HCT116 (cell line): ENCODE data around the gene NAA15. TPM values are rescaled to one million over a fixed set of nuclear protein-coding genes. Genes with fewer than 3 reads are reported as not detected.

Experiments used
- ATAC-seq: fragments of 200-7000 bp; cut with Tn5 transposase; 2 replicates; pipeline ENCODE4 v1.9.1; 2020; ENCODE audit warnings: mild to moderate bottlenecking, moderate library complexity
- BruUV-seq: library from RNA; stranded (reverse); fragments of 400-500 nt; replicated peaks from 2 replicates; lab custom pipeline; 2021; lab: Mats Ljungman, UMichigan
- CTCF ChIA-PET: fragments of 300-600 bp; sonication (Branson Sonifier 250); formaldehyde crosslinking; loops from one replicate; lab custom pipeline; 2021; ENCODE audit warnings: antibody characterized with exemption; lab: Charles Lee
- POLR2A ChIA-PET: fragments of 300-600, 350-600 bp; sonication (Branson Sonifier 250); formaldehyde crosslinking; loops from one replicate; lab custom pipeline; 2021; ENCODE audit warnings: antibody characterized with exemption; lab: Charles Lee
- RAD21 ChIA-PET, 2 experiments: fragments of 300-600 bp; sonication (Branson Sonifier 250); formaldehyde crosslinking; loops; one replicate each; lab custom pipeline; 2023; ENCODE audit warnings: low total read pairs in 2 of 2; ENCODE audit not compliant: uncharacterized antibody in 2 of 2, unreplicated experiment in 2 of 2, low non-redundant PET in 1 of 2; lab: Charles Lee
- DNase-seq: peaks from one replicate; pipeline ENCODE4 v3.0.0-alpha.2; 2010; ENCODE audit warnings: low read depth, low spot score
- H2AFZ ChIP-seq: fragments of 200-600 bp; shearing (Covaris generic), sonication (generic); 2 replicates; pipeline ENCODE4 v1.6.1; 2017; ENCODE audit warnings: low read depth, mixed run types, mixed read lengths, antibody characterized with exemption, low read length; ENCODE audit not compliant: poor library complexity, severe bottlenecking
- H3K27ac ChIP-seq: 2 replicates; pipeline ENCODE4 v1.5.1; 2012; ENCODE audit warnings: low read depth, low read length
- H3K27me3 ChIP-seq: fragments of 200-600 bp; sonication (generic); 2 replicates; pipeline ENCODE4 v1.6.1; 2016; ENCODE audit warnings: mixed run types, low read length, mixed read lengths; ENCODE audit not compliant: insufficient read depth
- H3K36me3 ChIP-seq, 2 experiments: fragments of 200-500 bp in 1 of 2; fragments of 200-600 bp in 1 of 2; sonication (Bioruptor generic) in 1 of 2; sonication (generic) in 1 of 2; 2 replicates each; pipeline versions ENCODE4 v1.5.1 to v1.6.1; 2014 to 2016; ENCODE audit warnings: low read length in 2 of 2, inconsistent platforms in 1 of 2, mixed read lengths in 1 of 2, mixed run types in 1 of 2; ENCODE audit not compliant: insufficient read depth in 2 of 2, control insufficient read depth in 1 of 2
- H3K4me1 ChIP-seq, 2 experiments: fragments of 200-600 bp in 1 of 2; sonication (generic) in 1 of 2; 2 replicates each; pipeline versions ENCODE4 v1.5.1 to v1.6.1; 2012 to 2017; ENCODE audit warnings: low read length in 2 of 2, inconsistent platforms in 1 of 2, mild to moderate bottlenecking in 1 of 2, mixed read lengths in 1 of 2, mixed run types in 1 of 2, moderate library complexity in 1 of 2; ENCODE audit not compliant: insufficient read depth in 2 of 2, control insufficient read depth in 1 of 2
- H3K4me2 ChIP-seq: fragments of 200-600 bp; sonication (generic); 2 replicates; pipeline ENCODE4 v1.6.1; 2017; ENCODE audit warnings: mixed run types, low read length, mixed read lengths
- H3K4me3 ChIP-seq, 2 experiments: fragments of 200-600 bp in 1 of 2; sonication (generic) in 1 of 2; replicated peaks in 1 of 2; 2 replicates each; pipeline ENCODE4 v1.5.1; 2011 to 2016; ENCODE audit warnings: low read length in 2 of 2, control low read depth in 1 of 2, low read depth in 1 of 2, mild to moderate bottlenecking in 1 of 2, mixed read lengths in 1 of 2, mixed run types in 1 of 2
- H3K79me2 ChIP-seq: fragments of 200-600 bp; sonication (generic); 2 replicates; pipeline ENCODE4 v1.6.1; 2017; ENCODE audit warnings: mild to moderate bottlenecking, mixed run types, low read length, moderate library complexity, mixed read lengths; ENCODE audit not compliant: insufficient read depth
- H3K9ac ChIP-seq: fragments of 200-600 bp; sonication (generic); 2 replicates; pipeline ENCODE4 v1.6.1; 2016; ENCODE audit warnings: low read length, mixed read lengths
- H3K9me2 ChIP-seq: fragments of 200-600 bp; sonication (generic), shearing (Covaris generic); 2 replicates; pipeline ENCODE4 v1.6.1; 2017; ENCODE audit warnings: mixed run types, mild to moderate bottlenecking, moderate library complexity; ENCODE audit not compliant: insufficient read depth
- H3K9me3 ChIP-seq, 2 experiments: fragments of 200-500 bp in 1 of 2; fragments of 200-600 bp in 1 of 2; sonication (Bioruptor generic) in 1 of 2; sonication (generic) in 1 of 2; 2 replicates each; pipeline ENCODE4 v1.6.1; 2014 to 2017; ENCODE audit warnings: low read length in 2 of 2, mixed read lengths in 2 of 2, inconsistent platforms in 1 of 2, low read depth in 1 of 2, mild to moderate bottlenecking in 1 of 2, mixed run types in 1 of 2, moderate library complexity in 1 of 2; ENCODE audit not compliant: control insufficient read depth in 1 of 2, insufficient read depth in 1 of 2
- H4K20me1 ChIP-seq: fragments of 200-600 bp; sonication (generic), shearing (Covaris generic); 2 replicates; pipeline ENCODE4 v1.6.1; 2017; ENCODE audit warnings: mixed run types, mild to moderate bottlenecking, moderate library complexity; ENCODE audit not compliant: insufficient read depth
- ATF3 ChIP-seq: IDR thresholded peaks from 2 replicates; pipeline ENCODE4 v1.6.1; 2012
- CEBPB ChIP-seq: IDR thresholded peaks from 2 replicates; pipeline ENCODE4 v1.6.1; 2012; ENCODE audit warnings: low read depth
- EGR1 ChIP-seq: IDR thresholded peaks from 2 replicates; pipeline ENCODE4 v1.6.1; 2012; ENCODE audit warnings: low read depth
- EZH2 ChIP-seq: fragments of 200-600 bp; sonication (generic); IDR thresholded peaks from 2 replicates; pipeline ENCODE4 v1.6.1; 2017; ENCODE audit warnings: antibody characterized with exemption, mixed run types
- EZH2phosphoT487 ChIP-seq: fragments of 200-600 bp; IDR thresholded peaks from 2 replicates; pipeline ENCODE4 v1.6.1; 2018; ENCODE audit warnings: antibody characterized with exemption, borderline replicate concordance
- JUND ChIP-seq: IDR thresholded peaks from 2 replicates; pipeline ENCODE4 v1.6.1; 2012
- MAX ChIP-seq: IDR thresholded peaks from 2 replicates; pipeline ENCODE4 v1.6.1; 2012
- POLR2AphosphoS5 ChIP-seq: IDR thresholded peaks from 2 replicates; pipeline ENCODE4 v1.6.1; 2011; ENCODE audit warnings: mild to moderate bottlenecking, low read depth, low read length, moderate library complexity
- RAD21 ChIP-seq: IDR thresholded peaks from 2 replicates; pipeline ENCODE4 v1.6.1; 2012; ENCODE audit warnings: low read depth, mild to moderate bottlenecking
- SIN3A ChIP-seq: IDR thresholded peaks from 2 replicates; pipeline ENCODE4 v1.6.1; 2012; ENCODE audit warnings: low read depth
- SP1 ChIP-seq: IDR thresholded peaks from 2 replicates; pipeline ENCODE4 v1.6.1; 2012; ENCODE audit warnings: low read depth
- SRF ChIP-seq: IDR thresholded peaks from 2 replicates; pipeline ENCODE4 v1.6.1; 2012; ENCODE audit warnings: low read depth
- YY1 ChIP-seq: IDR thresholded peaks from 2 replicates; pipeline ENCODE4 v1.6.1; 2011; ENCODE audit warnings: low read length, low read depth, moderate library complexity, mild to moderate bottlenecking; ENCODE audit not compliant: insufficient replicate concordance; ENCODE audit errors: extremely low read depth
- ZFX ChIP-seq: fragments of 450-650 bp; IDR thresholded peaks from 2 replicates; pipeline ENCODE4 v1.6.1; 2017
- ZNF274 ChIP-seq: fragments of 200-500 bp; sonication (Bioruptor generic); IDR thresholded peaks from 2 replicates; pipeline ENCODE4 v1.6.1; 2014; ENCODE audit warnings: mild to moderate bottlenecking, low read depth, low read length, inconsistent platforms
- intact Hi-C: fragments of 100-400 bp; cut with micrococcal nuclease; formaldehyde crosslinking; loops from 2 replicates; pipeline ENCODE4 v1.10.0; 2022
- total RNA-seq: library from RNA; stranded (reverse); gene quantifications from one replicate; pipeline ENCODE4 v1.2.1, GENCODE V29; 2021; ENCODE audit not compliant: unreplicated experiment

Gene NAA15
- total RNA-seq, 1 experiment from 2014 or later: 79.7 TPM

GRCh38 chr4:139453371-139454110 is 152.2 kb downstream of the NAA15 start (continued):
- TF ChIP-seq ATF3 (no peak), RAD21 (no peak), EZH2phosphoT487 (no peak)

- Histone ChIP-seq H4K20me1 (no peaks in the 10 kb centered on the region), H3K9me3 (no peaks in the 10 kb centered on the region), H3K79me2 (peaks cover 62% of the 10 kb centered on the region), H3K4me3 (peak within 1 kb of the TSS; percentile 72 to 92), H3K4me1 (peaks cover 15 to 36% of the 10 kb centered on the region in 2 experiments), H3K4me2 (peak within 1 kb of the TSS; percentile 89), H3K9ac (peak within 1 kb of the TSS; percentile 83), H3K9me2 (no peaks in the 10 kb centered on the region), H3K27me3 (no peaks in the 10 kb centered on the region), H2AFZ (no peak within 1 kb of the TSS), H3K36me3 (no peaks in the 10 kb centered on the region), H3K27ac (peak within 1 kb of the TSS; percentile 93)
- DNase-seq (no peak), ATAC-seq (peak; percentile 6)
- BruUV-seq: TSS peak; percentile 48
- POLR2A ChIA-PET: no interaction called here
- CTCF ChIA-PET: no interaction called here
- no peak for TF ChIP-seq EZH2phosphoT487
- TF ChIP-seq SRF: no peak
- no peak for TF ChIP-seq EZH2
- TF ChIP-seq EGR1: no peak
- peak; percentile 35; the same call in 1 of the 2 replicates for TF ChIP-seq POLR2AphosphoS5
- no peak for TF ChIP-seq SP1
- TF ChIP-seq SIN3A: no peak; the same call in 1 of the 2 replicates
- peak; percentile 86 for TF ChIP-seq CEBPB
- no peak for TF ChIP-seq ZNF274
- no peak for TF ChIP-seq ATF3
- no peak for TF ChIP-seq JUND
- peak; percentile 41; the same call in 1 of the 2 replicates for TF ChIP-seq MAX
- peak; percentile 47 for TF ChIP-seq YY1
- no peak for TF ChIP-seq ZFX
- RAD21 ChIA-PET: no interaction called here
- intact Hi-C loops: no loop called here
Observed at GRCh38 chr4:139454111-139455045, 153.1 kb downstream of the NAA15 start, which contains the start of gene RAB33B. TSS of gene RAB33B (plus strand) at chr4:139454121. CDS start at chr4:139454196, 75 bp downstream.
